Transverse colon (tissue), 4 donors: Measurements from ENCODE around the gene LPAR1.

Source experiments
- POLR2A ChIP-seq: fragments of 450-650 bp; IDR thresholded peaks from one replicate; pipeline ENCODE4 v1.6.1; 2016; ENCODE audit warnings: antibody characterized with exemption, mild to moderate bottlenecking, moderate library complexity
- POLR2AphosphoS5 ChIP-seq, 3 donors: sonication (generic); formaldehyde crosslinking; IDR thresholded peaks; one replicate each; pipeline ENCODE4 v1.6.1; 2016; ENCODE audit warnings: antibody characterized with exemption in 3 of 3
- TF ChIP-seq, protein P1 (sequence below), 5 experiments: fragments of 200-600 bp in 3 of 5; fragments of 450-650 bp in 2 of 5; sonication (generic) in 3 of 5; IDR thresholded peaks; 1 replicate in 2 of 5; 2 replicates in 3 of 5; pipeline ENCODE4 v1.5.1; 2016 to 2017; ENCODE audit warnings: antibody characterized with exemption in 5 of 5, inconsistent platforms in 3 of 5, mild to moderate bottlenecking in 2 of 5, moderate library complexity in 1 of 5

- TF ChIP-seq, protein P1, sequence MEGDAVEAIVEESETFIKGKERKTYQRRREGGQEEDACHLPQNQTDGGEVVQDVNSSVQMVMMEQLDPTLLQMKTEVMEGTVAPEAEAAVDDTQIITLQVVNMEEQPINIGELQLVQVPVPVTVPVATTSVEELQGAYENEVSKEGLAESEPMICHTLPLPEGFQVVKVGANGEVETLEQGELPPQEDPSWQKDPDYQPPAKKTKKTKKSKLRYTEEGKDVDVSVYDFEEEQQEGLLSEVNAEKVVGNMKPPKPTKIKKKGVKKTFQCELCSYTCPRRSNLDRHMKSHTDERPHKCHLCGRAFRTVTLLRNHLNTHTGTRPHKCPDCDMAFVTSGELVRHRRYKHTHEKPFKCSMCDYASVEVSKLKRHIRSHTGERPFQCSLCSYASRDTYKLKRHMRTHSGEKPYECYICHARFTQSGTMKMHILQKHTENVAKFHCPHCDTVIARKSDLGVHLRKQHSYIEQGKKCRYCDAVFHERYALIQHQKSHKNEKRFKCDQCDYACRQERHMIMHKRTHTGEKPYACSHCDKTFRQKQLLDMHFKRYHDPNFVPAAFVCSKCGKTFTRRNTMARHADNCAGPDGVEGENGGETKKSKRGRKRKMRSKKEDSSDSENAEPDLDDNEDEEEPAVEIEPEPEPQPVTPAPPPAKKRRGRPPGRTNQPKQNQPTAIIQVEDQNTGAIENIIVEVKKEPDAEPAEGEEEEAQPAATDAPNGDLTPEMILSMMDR (IDR thresholded peaks at IDR 0.05): no peak
- TF ChIP-seq POLR2A (no peak), POLR2AphosphoS5 (IDR thresholded peaks at IDR 0.05) (no peak)
These were observed 38.2 kb upstream of the LPAR1 start for GRCh38 chr9:111076519-111076918.
